ENCODE results near the gene POMGNT1. TPM values are rescaled to one million over a fixed set of nuclear protein-coding genes. Genes with fewer than 3 reads are reported as not detected.
"Not testable (repeated sequence)": the region's sequence is repeated elsewhere in the genome, so short reads cannot be mapped to it uniquely, and the experiment has no call there.

Gene POMGNT1
- 110 TPM for total RNA-seq
- long read RNA-seq, transcript POMGNT1-201 (22 exons, 2,728 nt) = major isoform, 201 of 291 reads
- long read RNA-seq, partial matches to known transcripts = 24 of 291 reads
- long read RNA-seq, other reads (novel, unspliced or antisense) = 65 of 291 reads

GRCh38 chr1:46197964-46198811, at the start of gene POMGNT1:
TSS of gene POMGNT1 (minus strand) at chr1:46198434. CDS start at chr1:46197821, 613 bp downstream.
- peak; percentile 80 for DNase-seq
- peak; percentile 92 for ATAC-seq (ENCODE audit: poor library complexity)

GRCh38 chr1:46247436-46248121, 49.3 kb upstream of the POMGNT1 start, which contains the start of gene RAD54L:
TSS of gene RAD54L (plus strand) at chr1:46247763. CDS start at chr1:46248406, 643 bp downstream.
- intact Hi-C loops (cut with DNase I) = no loop called here
- DNase-seq (peak; percentile 98), ATAC-seq (ENCODE audit: poor library complexity) (peak; percentile 94)

More at GRCh38 chr1:46197964-46198811, at the start of gene POMGNT1:
- intact Hi-C loops (cut with DNase I) = no loop called here

- ATAC-seq (ENCODE audit: poor library complexity) (peak; percentile 93), DNase-seq (peak; percentile 64)
- intact Hi-C loops (cut with DNase I) = no loop called here
Observed at GRCh38 chr1:46246548-46247435, 48.6 kb upstream of the POMGNT1 start.

DNA sequence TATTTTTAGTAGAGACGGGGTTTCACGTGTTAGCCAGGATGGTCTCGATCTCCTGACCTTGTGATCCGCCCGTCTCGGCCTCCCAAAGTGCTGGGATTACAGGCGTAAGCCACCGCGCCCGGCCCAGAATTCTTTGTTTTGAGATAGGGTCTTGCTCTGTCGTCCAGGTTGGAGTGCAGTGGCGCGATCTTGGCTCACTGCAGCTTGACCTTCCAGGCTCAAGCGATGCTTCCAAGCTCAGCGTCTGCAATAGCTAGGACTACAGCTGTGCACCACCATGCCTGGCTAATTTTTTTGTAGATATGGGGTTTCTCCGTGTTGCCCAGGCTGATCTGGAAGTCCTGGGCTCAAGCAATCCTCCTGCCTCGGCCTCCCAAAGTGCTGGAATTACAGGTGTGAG, 47.9 kb upstream of the POMGNT1 start:
- intact Hi-C loops (cut with DNase I); DNase-seq; ATAC-seq (ENCODE audit: poor library complexity): not testable (repeated sequence)

DNA sequence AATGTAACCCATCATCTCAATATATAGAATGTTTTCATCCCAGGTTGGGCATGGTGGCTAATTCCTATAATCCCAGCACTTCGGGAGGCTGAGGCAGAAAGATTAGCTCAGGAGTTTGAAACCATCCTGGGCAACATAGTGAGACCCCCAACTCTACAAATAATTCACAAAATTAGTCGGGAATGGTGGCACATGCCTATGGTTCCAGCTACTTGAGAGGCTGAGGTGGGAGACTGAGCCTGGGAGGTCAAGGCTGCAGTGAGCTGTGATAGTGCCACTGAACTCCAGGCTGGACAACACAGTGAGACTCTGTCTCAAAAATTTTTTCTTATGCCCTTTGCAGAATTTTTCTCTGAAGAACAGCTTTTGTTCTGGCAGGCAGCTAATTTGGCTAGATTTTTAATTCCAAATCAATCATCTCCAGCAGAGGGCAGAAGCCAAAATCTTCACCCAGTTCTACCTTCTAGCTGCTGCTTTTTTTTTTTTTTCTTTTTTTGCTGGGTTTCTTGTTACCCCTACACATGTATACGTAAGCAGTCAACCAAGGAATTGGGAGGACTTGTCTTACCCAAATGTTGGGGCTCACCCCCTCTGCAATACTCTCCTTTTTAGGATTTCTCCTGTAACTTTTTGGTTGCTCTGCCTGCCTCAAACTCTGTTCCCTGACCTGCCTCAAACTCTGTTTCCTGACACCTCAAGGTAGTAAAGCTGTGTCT, 46.6 kb upstream of the POMGNT1 start:
- DNase-seq (no peak), ATAC-seq (ENCODE audit: poor library complexity) (no peak)
- intact Hi-C loops (cut with DNase I) = no loop called here

- ATAC-seq (ENCODE audit: poor library complexity); DNase-seq; intact Hi-C loops (cut with DNase I): not testable (repeated sequence)
Observed at GRCh38 chr1:46243831-46244230, 45.6 kb upstream of the POMGNT1 start.

DNA sequence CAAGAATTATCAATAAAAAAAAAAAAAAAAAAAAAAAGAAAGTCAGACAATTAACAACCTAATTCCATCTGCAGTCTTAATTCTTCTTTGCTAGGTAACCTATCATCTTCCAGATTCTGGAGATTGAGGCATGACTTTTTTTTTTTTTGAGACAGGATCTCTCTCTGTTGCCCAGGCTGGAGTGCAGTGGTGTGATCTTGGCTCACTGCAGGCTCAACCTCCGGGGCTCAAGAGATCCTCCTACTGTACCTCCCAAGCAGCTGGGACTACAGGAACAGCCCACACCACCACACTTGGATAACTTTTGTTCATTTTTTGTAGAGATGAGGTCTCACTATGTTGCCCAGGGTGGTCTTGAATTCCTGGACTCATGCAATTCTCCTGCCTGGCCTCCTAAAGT, 44.7 kb upstream of the POMGNT1 start:
- ATAC-seq (ENCODE audit: poor library complexity) (no peak), DNase-seq (no peak)
- intact Hi-C loops (cut with DNase I) = no loop called here

- ATAC-seq (ENCODE audit: poor library complexity); intact Hi-C loops (cut with DNase I); DNase-seq: not testable (repeated sequence)
Observed at GRCh38 chr1:46241733-46242132, 43.5 kb upstream of the POMGNT1 start.

DNA sequence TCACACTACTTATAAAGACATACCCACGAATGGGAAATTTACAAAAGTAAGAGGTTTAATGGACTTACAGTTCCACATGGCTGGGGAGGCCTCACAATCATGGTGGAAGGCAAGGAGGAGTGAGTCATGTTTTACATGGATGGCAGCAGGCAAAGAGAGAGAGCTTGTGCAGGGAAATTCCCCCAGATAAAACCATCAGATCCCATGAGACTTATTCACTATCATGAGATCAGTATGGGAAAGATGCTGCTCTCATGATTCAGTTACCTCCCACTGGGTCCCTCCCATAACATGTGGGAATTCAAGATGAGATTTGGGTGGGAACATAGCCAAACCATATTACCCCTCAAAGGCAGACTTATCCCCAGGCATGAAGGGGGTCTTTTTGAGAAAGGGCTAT, 40.6 kb upstream of the POMGNT1 start:
- intact Hi-C loops (cut with DNase I); DNase-seq; ATAC-seq (ENCODE audit: poor library complexity): not testable (repeated sequence)

DNA sequence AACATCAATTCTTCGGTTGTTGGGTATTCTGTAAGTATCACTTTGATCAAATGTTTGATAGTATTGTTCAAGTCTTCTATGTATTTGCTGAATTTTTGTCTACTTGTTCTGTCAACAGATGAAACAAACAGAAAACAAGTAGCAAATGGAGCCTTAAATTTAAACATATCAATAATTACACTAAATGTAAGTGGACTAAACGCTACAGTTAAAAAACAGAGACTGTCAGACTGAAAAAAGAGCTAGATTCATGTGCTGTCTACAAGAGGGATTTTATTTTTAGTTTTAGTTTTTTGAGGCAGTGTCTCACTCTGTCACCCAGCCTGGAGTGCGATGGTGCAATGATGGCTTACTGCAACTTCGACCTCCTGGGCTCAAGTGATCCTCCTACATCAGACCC, 38.6 kb upstream of the POMGNT1 start:
- no peak for ATAC-seq (ENCODE audit: poor library complexity)
- DNase-seq = no peak
- intact Hi-C loops (cut with DNase I) = no loop called here

- ATAC-seq (ENCODE audit: poor library complexity); intact Hi-C loops (cut with DNase I); DNase-seq: not testable (repeated sequence)
Observed at GRCh38 chr1:46231231-46231630, 33.0 kb upstream of the POMGNT1 start.

DNA sequence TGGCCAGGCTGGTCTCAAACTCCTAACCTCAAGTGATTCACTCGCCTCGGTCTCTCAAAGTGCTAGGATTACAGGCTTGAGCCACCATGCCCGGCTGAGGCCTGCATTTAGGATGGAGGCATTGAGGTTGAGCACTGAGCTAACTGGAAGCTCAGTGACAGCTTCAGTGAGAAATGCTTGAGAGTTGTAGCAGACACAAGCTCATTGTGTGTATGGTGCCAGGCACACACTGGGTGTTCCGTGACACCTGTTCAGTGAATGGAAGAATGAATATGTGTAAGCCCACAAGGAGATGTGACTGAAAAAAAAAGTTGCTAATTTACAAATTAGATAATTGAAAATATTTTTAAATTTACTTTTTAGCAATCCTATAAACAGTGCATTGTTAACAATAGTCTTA, 26.7 kb upstream of the POMGNT1 start:
- DNase-seq (no peak), ATAC-seq (ENCODE audit: poor library complexity) (no peak)
- intact Hi-C loops (cut with DNase I) = no loop called here

- intact Hi-C loops (cut with DNase I) = no loop called here
- peak; percentile 92 for ATAC-seq (ENCODE audit: poor library complexity)
- peak; percentile 69 for DNase-seq
Observed at GRCh38 chr1:46223472-46223943, 25.3 kb upstream of the POMGNT1 start.

GRCh38 chr1:46223055-46223454, 24.8 kb upstream of the POMGNT1 start:
- intact Hi-C loops (cut with DNase I); DNase-seq; ATAC-seq (ENCODE audit: poor library complexity): not testable (repeated sequence)

DNA sequence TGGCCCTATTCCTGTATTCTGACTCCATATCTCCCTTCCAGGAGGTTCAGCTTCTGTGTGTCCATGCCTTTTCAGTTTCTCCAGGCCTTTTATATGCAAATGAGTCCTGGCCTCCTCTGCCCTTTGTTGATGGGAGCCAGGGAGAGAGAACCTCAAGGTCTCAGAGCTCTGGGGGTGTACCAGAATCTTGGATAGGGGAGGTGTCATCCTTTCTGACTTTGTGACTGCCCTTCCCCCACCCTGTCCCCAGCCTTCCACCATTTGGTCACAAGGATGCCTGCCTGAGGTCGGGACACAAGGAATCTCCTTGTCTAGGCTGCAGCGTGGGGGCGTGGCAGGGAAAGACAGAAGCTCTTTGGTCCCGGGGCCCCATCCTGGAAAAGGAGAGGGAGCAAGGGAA, 23.5 kb upstream of the POMGNT1 start:
- ATAC-seq (ENCODE audit: poor library complexity) (no peak), DNase-seq (no peak)
- intact Hi-C loops (cut with DNase I) = no loop called here

DNA sequence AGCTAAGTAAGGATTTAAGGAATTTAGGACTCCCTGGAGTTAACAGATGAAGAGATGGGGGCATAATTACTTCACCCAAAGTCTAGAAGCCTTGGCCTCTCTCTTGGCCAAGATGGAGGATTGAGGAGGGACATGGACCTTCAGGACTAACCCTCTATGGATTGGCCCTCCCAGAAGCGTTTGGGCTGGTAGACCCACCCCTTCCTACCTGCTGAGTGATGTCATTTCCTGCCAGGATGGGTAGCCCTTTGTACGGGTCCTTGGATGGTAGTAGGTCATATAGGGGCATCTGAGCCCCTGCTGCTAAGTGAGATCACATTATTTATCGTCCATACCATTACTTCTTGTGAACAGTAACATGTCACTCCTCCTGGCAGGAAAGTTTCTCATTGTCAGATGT, 22.6 kb upstream of the POMGNT1 start:
- intact Hi-C loops (cut with DNase I) = no loop called here
- DNase-seq (no peak), ATAC-seq (ENCODE audit: poor library complexity) (no peak)

GRCh38 chr1:46219551-46220520, 21.6 kb upstream of the POMGNT1 start:
- DNase-seq (no peak), ATAC-seq (ENCODE audit: poor library complexity) (no peak)
- intact Hi-C loops (cut with DNase I) = no loop called here
